ENCODE measurements around the gene SAMD4B. TPM values are rescaled to one million over a fixed set of nuclear protein-coding genes. Genes with fewer than 3 reads are reported as not detected.

Gene SAMD4B
- 100 to 1,000 TPM in 3 of 4 donors, 10 to 100 TPM in 1; 79.5 to 212 (median 124) TPM for total RNA-seq

- Histone ChIP-seq H3K27me3 (no peaks in the 10 kb centered on the region), H3K27ac (peak within 1 kb of the TSS; percentile 58 to 81 (median 71)), H3K4me1 (peaks cover 16 to 39% of the 10 kb centered on the region in 2 donors), H3K4me3 (replicated peaks in 1 of 3) (peak within 1 kb of the TSS; percentile 79 to 98 (median 96)), H3K9me3 (no peaks in the 10 kb centered on the region), H3K36me3 (no peaks in the 10 kb centered on the region)
- peak; percentile 99 for DNase-seq
- TF ChIP-seq POLR2A (IDR thresholded peaks at IDR 0.05) = peak; percentile 81 to 85
- TF ChIP-seq, protein P1, sequence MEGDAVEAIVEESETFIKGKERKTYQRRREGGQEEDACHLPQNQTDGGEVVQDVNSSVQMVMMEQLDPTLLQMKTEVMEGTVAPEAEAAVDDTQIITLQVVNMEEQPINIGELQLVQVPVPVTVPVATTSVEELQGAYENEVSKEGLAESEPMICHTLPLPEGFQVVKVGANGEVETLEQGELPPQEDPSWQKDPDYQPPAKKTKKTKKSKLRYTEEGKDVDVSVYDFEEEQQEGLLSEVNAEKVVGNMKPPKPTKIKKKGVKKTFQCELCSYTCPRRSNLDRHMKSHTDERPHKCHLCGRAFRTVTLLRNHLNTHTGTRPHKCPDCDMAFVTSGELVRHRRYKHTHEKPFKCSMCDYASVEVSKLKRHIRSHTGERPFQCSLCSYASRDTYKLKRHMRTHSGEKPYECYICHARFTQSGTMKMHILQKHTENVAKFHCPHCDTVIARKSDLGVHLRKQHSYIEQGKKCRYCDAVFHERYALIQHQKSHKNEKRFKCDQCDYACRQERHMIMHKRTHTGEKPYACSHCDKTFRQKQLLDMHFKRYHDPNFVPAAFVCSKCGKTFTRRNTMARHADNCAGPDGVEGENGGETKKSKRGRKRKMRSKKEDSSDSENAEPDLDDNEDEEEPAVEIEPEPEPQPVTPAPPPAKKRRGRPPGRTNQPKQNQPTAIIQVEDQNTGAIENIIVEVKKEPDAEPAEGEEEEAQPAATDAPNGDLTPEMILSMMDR (IDR thresholded peaks at IDR 0.05) = peak; percentile 43 to 89 (median 74)
- WGBS, 2 donors = 1 to 2% methylated on average over 9 to 11 of the region's 105 CpGs
- intact Hi-C loops (cut with DNase I) = no loop called here
Measured at GRCh38 chr19:39341719-39342604, at the start of gene SAMD4B. SAMD4B (plus strand) TSS chr19:39342421; CDS start chr19:39356894, 14,473 bp downstream.

DNA sequence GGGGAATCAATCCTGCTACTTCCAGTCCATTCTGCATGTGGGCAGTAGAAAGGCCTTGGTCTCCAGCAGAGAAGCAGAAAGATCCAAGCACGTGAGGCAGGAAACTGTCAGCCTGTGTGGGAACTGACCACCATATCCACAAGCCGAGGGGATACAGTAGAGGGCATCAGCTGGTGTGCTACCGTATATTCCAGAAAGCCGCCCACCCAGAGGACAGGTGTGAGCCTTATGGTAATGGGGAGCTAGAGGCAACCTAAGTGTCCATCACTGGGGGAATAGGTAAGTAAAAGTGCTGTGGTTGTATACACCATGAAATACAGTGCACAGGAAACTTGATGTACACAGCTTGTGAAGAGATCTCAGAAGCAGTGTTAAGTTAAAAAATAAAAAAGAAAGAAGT lies 48.8 kb upstream of the SAMD4B start:
- WGBS, 2 donors = 59 to 81% methylated on average over 4 of the region's 4 CpGs
- no peaks in the 10 kb centered on the region for H3K36me3 ChIP-seq
- H3K4me1 ChIP-seq = no peaks in the 10 kb centered on the region
- no peaks in the 10 kb centered on the region for H3K27me3 ChIP-seq
- H3K4me3 ChIP-seq (replicated peaks in 1 of 3) = no peak overlapping the region
- H3K27ac ChIP-seq = no peak overlapping the region
- no peaks in the 10 kb centered on the region for H3K9me3 ChIP-seq
- intact Hi-C loops (cut with DNase I) = no loop called here
- TF ChIP-seq POLR2A (IDR thresholded peaks at IDR 0.05) = no peak
- TF ChIP-seq, protein P1 (IDR thresholded peaks at IDR 0.05) = no peak
- no peak for DNase-seq

- H3K27me3 ChIP-seq = no peaks in the 10 kb centered on the region
- TF ChIP-seq, protein P1 (IDR thresholded peaks at IDR 0.05) = no peak
- TF ChIP-seq POLR2A (IDR thresholded peaks at IDR 0.05) = no peak
- DNase-seq = peak in 1 of 2 donors; percentile 14
- no peak within 1 kb of the TSS for H3K27ac ChIP-seq
- H3K4me3 ChIP-seq (replicated peaks in 1 of 3) = no peak within 1 kb of the TSS
- H3K9me3 ChIP-seq = no peaks in the 10 kb centered on the region
- no peaks in the 10 kb centered on the region for H3K4me1 ChIP-seq
- intact Hi-C loops (cut with DNase I) = no loop called here
- WGBS, 2 donors = 71 to 82% methylated on average over 9 to 11 of the region's 11 CpGs
- no peaks in the 10 kb centered on the region for H3K36me3 ChIP-seq
Measured at GRCh38 chr19:39296055-39296645, 46.1 kb upstream of the SAMD4B start, which contains the start of gene IFNL1. IFNL1 (plus strand) TSS chr19:39296407; CDS start chr19:39296422, 15 bp downstream.

- Histone ChIP-seq H3K27ac (no peak overlapping the region), H3K9me3 (no peaks in the 10 kb centered on the region), H3K27me3 (no peaks in the 10 kb centered on the region), H3K36me3 (no peaks in the 10 kb centered on the region), H3K4me3 (replicated peaks in 1 of 3) (no peak overlapping the region), H3K4me1 (no peaks in the 10 kb centered on the region)
- 71 to 77% methylated on average over 4 of the region's 4 CpGs for WGBS, 2 donors
- TF ChIP-seq, protein P1 (IDR thresholded peaks at IDR 0.05) = no peak
- no peak for TF ChIP-seq POLR2A (IDR thresholded peaks at IDR 0.05)
- DNase-seq = no peak
- intact Hi-C loops (cut with DNase I) = no loop called here
Measured at GRCh38 chr19:39296906-39297305, 45.3 kb upstream of the SAMD4B start.

Measured in thyroid gland (tissue), 4 donors.